Gastroesophageal sphincter (tissue), 3 donors: ENCODE results near the gene CHST3.

ENCODE experiments used
- CTCF ChIP-seq, 4 experiments: fragments of 200-600 bp in 2 of 4; fragments of 450-650 bp in 2 of 4; sonication (generic) in 1 of 4; IDR thresholded peaks; one replicate each; pipeline ENCODE4 v1.5.1; 2017 to 2019; ENCODE audit warnings: antibody characterized with exemption in 4 of 4, mild to moderate bottlenecking in 2 of 4, moderate library complexity in 2 of 4
- EP300 ChIP-seq: sonication (generic); formaldehyde crosslinking; IDR thresholded peaks from one replicate; pipeline ENCODE4 v1.6.1; 2017; ENCODE audit warnings: antibody characterized with exemption, mild to moderate bottlenecking
- POLR2A ChIP-seq, 2 donors: fragments of 450-650 bp; IDR thresholded peaks; one replicate each; pipeline ENCODE4 v1.6.1; 2017; ENCODE audit warnings: antibody characterized with exemption in 2 of 2, mild to moderate bottlenecking in 2 of 2, moderate library complexity in 1 of 2
- POLR2AphosphoS5 ChIP-seq: sonication (generic); formaldehyde crosslinking; IDR thresholded peaks from one replicate; pipeline ENCODE4 v1.6.1; 2017; ENCODE audit warnings: antibody characterized with exemption

- no peak for TF ChIP-seq POLR2A (IDR thresholded peaks at IDR 0.05)
- no peak for TF ChIP-seq CTCF (IDR thresholded peaks at IDR 0.05)
- no peak for TF ChIP-seq EP300
- TF ChIP-seq POLR2AphosphoS5, result no peak
These were observed 31.3 kb downstream of the CHST3 start for GRCh38 chr10:71995449-71995848.
